ENCODE results near the gene CNPY4. TPM values are rescaled to one million over a fixed set of nuclear protein-coding genes. Genes with fewer than 3 reads are reported as not detected.
A peak's percentile ranks its signal among the peaks of the same experiment; 100 is the strongest.
"Not testable (repeated sequence)": the region's sequence is repeated elsewhere in the genome, so short reads cannot be mapped to it uniquely, and the experiment has no call there.

CNPY4 gene
- total RNA-seq, 1 experiment from 2014 or later, result 22.5 TPM

DNA sequence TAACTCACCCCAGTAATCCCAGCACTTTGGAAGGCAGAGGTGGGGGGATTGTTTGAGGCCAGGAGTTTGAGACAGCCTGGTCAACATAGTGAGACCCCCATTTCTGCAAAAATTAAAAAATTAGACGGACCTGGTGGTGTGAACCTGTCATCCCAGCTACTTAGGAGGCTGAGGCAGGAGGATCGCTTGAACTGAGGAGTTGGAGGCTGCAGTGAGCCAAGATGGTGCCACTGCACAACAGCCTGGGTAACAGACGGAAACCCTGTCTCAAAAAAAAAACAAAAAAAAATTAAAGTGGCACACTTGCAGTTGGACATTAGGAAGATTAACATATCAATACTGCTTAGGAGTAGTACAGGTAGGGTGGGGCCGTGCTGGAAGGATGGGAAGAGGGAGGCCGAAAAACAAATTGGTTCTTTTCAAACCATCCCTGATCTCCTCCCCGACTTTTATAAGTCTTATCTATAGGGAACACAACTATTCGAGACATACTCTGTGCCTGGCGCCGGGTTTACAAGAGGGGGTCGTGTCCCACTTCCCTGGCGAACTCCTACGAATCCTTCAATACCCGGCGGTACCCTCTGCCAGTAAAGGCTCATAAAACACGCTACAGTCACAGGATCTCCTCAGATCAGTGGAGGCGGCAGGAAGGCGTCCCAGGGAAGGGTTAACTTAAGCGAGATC is 904 bp upstream of the CNPY4 start:
- Histone ChIP-seq H3K27me3 (replicated peaks) (no peaks in the 10 kb centered on the region), H3K9me3 (replicated peaks) (no peaks in the 10 kb centered on the region), H3K4me1 (replicated peaks) (peaks cover 9% of the 10 kb centered on the region), H3K4me3 (peak overlapping the region; percentile 64), H3K36me3 (peaks cover 22% of the 10 kb centered on the region), H3K27ac (peak overlapping the region; percentile 93)
- no peak for DNase-seq (ENCODE audit: low read depth in 1 of 2, low spot score in 2 of 2)

DNA sequence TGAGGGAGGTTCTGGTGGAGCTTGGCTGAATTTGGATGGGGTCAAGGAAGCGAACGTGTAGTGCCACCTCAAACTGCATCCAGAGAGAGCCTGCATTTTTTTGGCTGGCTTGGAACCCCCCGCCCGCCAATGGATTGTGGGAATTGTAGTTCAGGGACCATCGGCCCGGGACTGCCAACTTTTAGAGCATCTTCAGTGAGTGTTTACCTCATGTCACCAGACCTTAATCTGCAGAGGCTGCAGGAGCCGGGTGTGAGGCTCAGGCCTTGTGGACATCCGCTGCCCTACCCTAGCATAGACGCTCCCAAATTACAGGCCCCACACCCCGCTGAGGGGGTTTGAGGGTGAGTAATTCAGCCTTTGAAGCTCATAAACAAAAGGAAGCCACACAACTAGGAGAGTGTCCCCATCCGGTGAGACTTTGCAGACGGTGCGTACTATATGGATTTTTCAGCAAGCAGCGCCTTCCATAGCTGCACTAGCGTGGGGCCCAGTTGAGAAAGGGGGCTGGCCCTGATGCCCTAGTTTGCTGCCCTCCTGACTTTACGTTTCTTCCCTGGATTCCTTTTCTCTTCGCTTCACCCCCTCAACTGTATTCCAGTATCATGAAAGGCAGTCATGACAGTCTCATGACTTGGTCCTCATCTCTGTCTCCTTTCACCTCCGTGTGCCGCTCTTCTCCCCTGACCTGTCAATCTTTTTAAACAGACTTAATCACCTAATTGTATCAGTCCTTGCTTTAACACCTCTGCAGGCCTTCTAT is 717 bp downstream of the CNPY4 start:
- Histone ChIP-seq H3K4me1 (replicated peaks) (peaks cover 9% of the 10 kb centered on the region), H3K36me3 (peaks cover 12% of the 10 kb centered on the region), H3K9me3 (replicated peaks) (no peaks in the 10 kb centered on the region), H3K4me3 (peak overlapping the region; percentile 64), H3K27ac (peak overlapping the region; percentile 93; the same call in 1 of the 2 replicates), H3K27me3 (replicated peaks) (no peaks in the 10 kb centered on the region)
- DNase-seq (ENCODE audit: low read depth in 1 of 2, low spot score in 2 of 2), result peak in 1 of 2 experiments; percentile 65

GRCh38 chr7:100120733-100121036 is 1.3 kb downstream of the CNPY4 start:
- peaks cover 9% of the 10 kb centered on the region for H3K4me1 ChIP-seq (replicated peaks)
- H3K36me3 ChIP-seq, result peaks cover 14% of the 10 kb centered on the region; the same call in 1 of the 2 replicates
- no peak overlapping the region for H3K27ac ChIP-seq
- peak overlapping the region; percentile 64 for H3K4me3 ChIP-seq
- no peaks in the 10 kb centered on the region for H3K27me3 ChIP-seq (replicated peaks)
- no peaks in the 10 kb centered on the region for H3K9me3 ChIP-seq (replicated peaks)
- DNase-seq (ENCODE audit: low read depth in 1 of 2, low spot score in 2 of 2), result no peak

GRCh38 chr7:100122067-100122466 is 2.6 kb downstream of the CNPY4 start:
- H3K9me3 ChIP-seq (replicated peaks), result no peaks in the 10 kb centered on the region
- DNase-seq (ENCODE audit: low read depth in 1 of 2, low spot score in 2 of 2), result no peak
- no peak overlapping the region for H3K27ac ChIP-seq
- H3K27me3 ChIP-seq (replicated peaks), result no peaks in the 10 kb centered on the region
- H3K36me3 ChIP-seq, result peaks cover 14% of the 10 kb centered on the region; the same call in 1 of the 2 replicates
- H3K4me3 ChIP-seq, result no peak overlapping the region
- peaks cover 14% of the 10 kb centered on the region for H3K4me1 ChIP-seq (replicated peaks)

GRCh38 chr7:100122568-100122967 is 3.1 kb downstream of the CNPY4 start:
- Histone ChIP-seq H3K27me3 (replicated peaks) (no peaks in the 10 kb centered on the region), H3K4me1 (replicated peaks) (peaks cover 18% of the 10 kb centered on the region), H3K9me3 (replicated peaks) (no peaks in the 10 kb centered on the region), H3K4me3 (no peak overlapping the region), H3K36me3 (peaks cover 12% of the 10 kb centered on the region; the same call in 1 of the 2 replicates), H3K27ac (no peak overlapping the region)
- DNase-seq (ENCODE audit: low read depth in 1 of 2, low spot score in 2 of 2), result no peak

DNA sequence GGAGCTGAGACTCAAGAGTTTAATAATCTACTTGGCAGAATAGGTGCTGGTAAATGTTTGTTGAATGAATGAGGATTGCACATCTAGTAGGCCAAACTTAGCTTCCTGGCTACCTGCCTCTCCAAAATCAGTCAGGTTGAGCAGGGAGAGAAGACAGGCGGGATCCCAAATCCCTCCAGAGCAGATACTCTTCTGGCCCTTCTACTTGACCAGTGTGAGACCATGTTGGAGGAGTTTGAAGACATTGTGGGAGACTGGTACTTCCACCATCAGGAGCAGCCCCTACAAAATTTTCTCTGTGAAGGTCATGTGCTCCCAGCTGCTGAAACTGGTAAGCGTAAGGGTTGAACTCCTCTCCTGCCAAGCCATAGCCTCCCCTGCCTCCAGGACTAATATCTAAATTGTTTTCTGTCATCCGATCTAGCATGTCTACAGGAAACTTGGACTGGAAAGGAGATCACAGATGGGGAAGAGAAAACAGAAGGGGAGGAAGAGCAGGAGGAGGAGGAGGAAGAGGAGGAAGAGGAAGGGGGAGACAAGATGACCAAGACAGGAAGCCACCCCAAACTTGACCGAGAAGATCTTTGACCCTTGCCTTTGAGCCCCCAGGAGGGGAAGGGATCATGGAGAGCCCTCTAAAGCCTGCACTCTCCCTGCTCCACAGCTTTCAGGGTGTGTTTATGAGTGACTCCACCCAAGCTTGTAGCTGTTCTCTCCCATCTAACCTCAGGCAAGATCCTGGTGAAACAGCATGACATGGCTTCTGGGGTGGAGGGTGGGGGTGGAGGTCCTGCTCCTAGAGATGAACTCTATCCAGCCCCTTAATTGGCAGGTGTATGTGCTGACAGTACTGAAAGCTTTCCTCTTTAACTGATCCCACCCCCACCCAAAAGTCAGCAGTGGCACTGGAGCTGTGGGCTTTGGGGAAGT is 5.1 kb downstream of the CNPY4 start:
- H3K9me3 ChIP-seq (replicated peaks), result no peaks in the 10 kb centered on the region
- peaks cover 24% of the 10 kb centered on the region for H3K4me1 ChIP-seq (replicated peaks)
- H3K27me3 ChIP-seq (replicated peaks), result no peaks in the 10 kb centered on the region
- no peak overlapping the region for H3K4me3 ChIP-seq
- peaks cover 5% of the 10 kb centered on the region; the same call in 1 of the 2 replicates for H3K36me3 ChIP-seq
- no peak for DNase-seq (ENCODE audit: low read depth in 1 of 2, low spot score in 2 of 2)
- no peak overlapping the region for H3K27ac ChIP-seq

GRCh38 chr7:100126239-100126930 is 7.0 kb downstream of the CNPY4 start:
- peak overlapping the region; percentile 64 for H3K4me3 ChIP-seq
- H3K27ac ChIP-seq, result peak overlapping the region; percentile 85
- H3K9me3 ChIP-seq (replicated peaks), result no peaks in the 10 kb centered on the region
- no peaks in the 10 kb centered on the region for H3K27me3 ChIP-seq (replicated peaks)
- H3K36me3 ChIP-seq, result peaks cover 5% of the 10 kb centered on the region; the same call in 1 of the 2 replicates
- peaks cover 20% of the 10 kb centered on the region for H3K4me1 ChIP-seq (replicated peaks)
- no peak for DNase-seq (ENCODE audit: low read depth in 1 of 2, low spot score in 2 of 2)

GRCh38 chr7:100126931-100127865 is 7.8 kb downstream of the CNPY4 start, which contains the start of gene MBLAC1:
MBLAC1 (plus strand) TSS chr7:100126967; CDS start chr7:100127396, 429 bp downstream.
- DNase-seq (ENCODE audit: low read depth in 1 of 2, low spot score in 2 of 2), result peak; percentile 88 to 90
- Histone ChIP-seq H3K4me3 (peak within 1 kb of the TSS; percentile 64), H3K36me3 (peaks cover 5% of the 10 kb centered on the region; the same call in 1 of the 2 replicates), H3K27ac (peak within 1 kb of the TSS; percentile 85), H3K9me3 (replicated peaks) (no peaks in the 10 kb centered on the region), H3K27me3 (replicated peaks) (no peaks in the 10 kb centered on the region), H3K4me1 (replicated peaks) (peaks cover 21% of the 10 kb centered on the region)

GRCh38 chr7:100127866-100128636 is 8.6 kb downstream of the CNPY4 start:
- DNase-seq (ENCODE audit: low read depth in 1 of 2, low spot score in 2 of 2), result no peak
- Histone ChIP-seq H3K4me3 (peak overlapping the region; percentile 64), H3K36me3 (peaks cover 5% of the 10 kb centered on the region; the same call in 1 of the 2 replicates), H3K27me3 (replicated peaks) (no peaks in the 10 kb centered on the region), H3K4me1 (replicated peaks) (peaks cover 24% of the 10 kb centered on the region), H3K9me3 (replicated peaks) (no peaks in the 10 kb centered on the region), H3K27ac (no peak overlapping the region)

GRCh38 chr7:100128637-100128963 is 9.2 kb downstream of the CNPY4 start:
- Histone ChIP-seq H3K4me3 (no peak overlapping the region), H3K27me3 (replicated peaks) (no peaks in the 10 kb centered on the region), H3K36me3 (peaks cover 5% of the 10 kb centered on the region; the same call in 1 of the 2 replicates), H3K9me3 (replicated peaks) (no peaks in the 10 kb centered on the region), H3K4me1 (replicated peaks) (peaks cover 24% of the 10 kb centered on the region), H3K27ac (no peak overlapping the region)
- DNase-seq (ENCODE audit: low read depth in 1 of 2, low spot score in 2 of 2), result no peak

DNA sequence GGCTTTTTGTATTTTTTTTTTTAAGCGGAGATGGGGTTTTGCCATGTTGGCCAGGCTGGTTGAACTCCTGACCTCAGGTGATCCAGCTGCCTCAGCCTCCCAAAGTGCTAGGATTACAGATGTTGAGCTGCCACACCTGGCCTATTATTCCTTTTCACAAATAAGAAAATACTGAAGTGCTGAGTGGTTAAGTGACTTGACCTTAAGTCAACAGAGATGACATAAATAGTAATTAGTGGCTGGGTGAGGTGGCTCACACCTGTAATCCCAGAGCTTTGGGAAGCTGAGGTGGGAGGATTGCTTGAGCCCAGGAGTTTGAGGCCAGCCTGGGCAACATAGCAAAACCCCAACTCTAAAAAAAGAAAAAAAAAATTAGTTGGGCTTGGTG is 10.8 kb downstream of the CNPY4 start:
- not testable (repeated sequence) for H3K9me3 ChIP-seq (replicated peaks); DNase-seq (ENCODE audit: low read depth in 1 of 2, low spot score in 2 of 2); H3K27ac ChIP-seq; H3K36me3 ChIP-seq; H3K4me3 ChIP-seq; H3K27me3 ChIP-seq (replicated peaks)
- H3K4me1 ChIP-seq (replicated peaks), result peaks cover 24% of the 10 kb centered on the region

Data from SJSA1 (cell line).